ENCODE results near the gene TMOD2. TPM values are rescaled to one million over a fixed set of nuclear protein-coding genes. Genes with fewer than 3 reads are reported as not detected.

The TMOD2 gene
- total and polyA plus RNA-seq, 2 of the 8 experiments (the other 6 are each of a cell fraction or from before 2014, with no cell fraction given): 0.80 to 6.5 TPM

DNA sequence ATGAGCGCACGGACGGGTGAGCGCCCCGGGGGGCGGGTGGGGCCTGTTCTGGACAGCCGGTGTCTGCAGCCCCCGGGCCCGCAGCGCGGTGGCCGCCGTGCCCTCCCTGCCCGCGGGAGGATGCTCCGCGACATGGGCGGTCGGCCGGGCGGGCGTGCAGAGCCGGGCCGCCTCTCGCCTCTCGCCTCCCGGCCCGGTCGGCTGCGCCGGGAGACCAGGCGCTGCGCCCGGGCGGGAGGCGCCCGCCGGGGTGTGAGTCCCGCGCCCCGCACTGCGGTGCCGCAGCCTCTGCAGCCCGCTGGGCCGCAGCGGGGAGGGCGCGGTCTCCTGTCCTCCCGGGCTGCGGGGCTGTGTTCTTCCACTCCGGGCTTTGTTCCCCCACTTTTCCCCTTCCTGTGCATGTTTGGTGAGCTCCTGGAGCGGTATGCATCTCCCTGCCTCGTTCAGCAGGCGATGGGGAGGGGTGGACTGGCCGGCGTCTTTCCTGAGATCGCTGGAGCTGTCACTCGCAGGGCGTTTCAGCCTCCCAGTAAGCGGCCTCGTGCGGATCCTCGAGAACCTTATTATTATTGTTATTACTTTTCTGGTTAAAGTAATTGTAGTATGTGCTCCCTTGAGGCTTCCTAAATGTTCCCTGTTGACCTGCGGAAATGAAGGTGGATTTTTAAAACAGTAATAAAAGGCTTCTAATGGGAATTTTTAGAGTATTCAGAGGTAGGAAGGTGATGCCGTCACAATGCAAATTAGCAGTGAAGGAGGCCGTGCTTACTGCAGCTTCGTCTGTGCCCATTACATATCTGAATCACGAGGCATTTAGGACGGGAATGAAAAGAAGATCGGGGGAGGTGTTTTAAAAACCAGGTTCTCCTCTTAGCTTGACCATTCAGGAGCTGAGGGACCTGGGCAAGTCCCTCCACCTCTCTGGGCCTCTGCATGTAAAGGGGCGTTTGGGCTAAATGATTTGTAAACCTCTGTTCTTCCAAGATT, 593 bp downstream of the TMOD2 start (continued):
- TF ChIP-seq TBP (IDR thresholded peaks at IDR 0.05; ENCODE audit: low read depth, low read length) (peak; percentile 5; the same call in 1 of the 2 replicates), CHD2 (IDR thresholded peaks at IDR 0.05; ENCODE audit: low read length) (no peak), RBBP5 (IDR thresholded peaks at IDR 0.05; ENCODE audit: borderline replicate concordance, low read depth, low read length) (no peak), EP300 (IDR thresholded peaks at IDR 0.05; ENCODE audit: borderline replicate concordance in 1 of 2, low read depth in 2 of 2, low read length in 2 of 2) (no peak), RFX5 (IDR thresholded peaks at IDR 0.05; ENCODE audit: borderline replicate concordance, low read depth, low read length) (no peak), POLR2AphosphoS5 (IDR thresholded peaks at IDR 0.05; ENCODE audit: low read depth, low read length) (no peak), SAP30 (IDR thresholded peaks at IDR 0.05; ENCODE audit: insufficient read depth, insufficient replicate concordance, low read length) (peak; percentile 86), TAF7 (optimal IDR thresholded peaks at IDR 0.05; ENCODE audit: borderline replicate concordance, low read depth, low read length) (peak; percentile 38), JUND (IDR thresholded peaks at IDR 0.05; ENCODE audit: low read length) (no peak), CREB1 (IDR thresholded peaks at IDR 0.05) (no peak), TAF1 (IDR thresholded peaks at IDR 0.05; ENCODE audit: low read depth, low read length) (no peak), SP4 (IDR thresholded peaks at IDR 0.05; ENCODE audit: low read length) (no peak), CBX8 (IDR thresholded peaks at IDR 0.05; ENCODE audit: borderline replicate concordance, low read depth, low read length) (no peak), EGR1 (IDR thresholded peaks at IDR 0.05; ENCODE audit: borderline replicate concordance, low read depth, low read length) (no peak), TEAD4 (IDR thresholded peaks at IDR 0.05; ENCODE audit: low read depth, low read length) (no peak), CBX5 (IDR thresholded peaks at IDR 0.05; ENCODE audit: low read depth, low read length) (no peak), YY1 (IDR thresholded peaks at IDR 0.05; ENCODE audit: low read depth, low read length) (no peak), RAD21 (IDR thresholded peaks at IDR 0.05 in 1 of 2, conservative IDR thresholded peaks at IDR 0.05 in 1 of 2; ENCODE audit: low read depth in 2 of 2, low read length in 2 of 2) (no peak), ZNF274 (IDR thresholded peaks at IDR 0.05; ENCODE audit: borderline replicate concordance, extremely low read depth, low read length) (no peak), POU5F1 (IDR thresholded peaks at IDR 0.05; ENCODE audit: low read depth, low read length) (no peak), CEBPB (IDR thresholded peaks at IDR 0.05; ENCODE audit: low read depth, low read length) (no peak)
- TF ChIP-seq, protein P1, sequence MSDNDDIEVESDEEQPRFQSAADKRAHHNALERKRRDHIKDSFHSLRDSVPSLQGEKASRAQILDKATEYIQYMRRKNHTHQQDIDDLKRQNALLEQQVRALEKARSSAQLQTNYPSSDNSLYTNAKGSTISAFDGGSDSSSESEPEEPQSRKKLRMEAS (IDR thresholded peaks at IDR 0.05): no peak
- TF ChIP-seq, protein P2, sequence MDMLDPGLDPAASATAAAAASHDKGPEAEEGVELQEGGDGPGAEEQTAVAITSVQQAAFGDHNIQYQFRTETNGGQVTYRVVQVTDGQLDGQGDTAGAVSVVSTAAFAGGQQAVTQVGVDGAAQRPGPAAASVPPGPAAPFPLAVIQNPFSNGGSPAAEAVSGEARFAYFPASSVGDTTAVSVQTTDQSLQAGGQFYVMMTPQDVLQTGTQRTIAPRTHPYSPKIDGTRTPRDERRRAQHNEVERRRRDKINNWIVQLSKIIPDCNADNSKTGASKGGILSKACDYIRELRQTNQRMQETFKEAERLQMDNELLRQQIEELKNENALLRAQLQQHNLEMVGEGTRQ (IDR thresholded peaks at IDR 0.05; ENCODE audit: low read length): no peak

Measured in H1 (cell line).